ENCODE results near the gene TNFRSF8. TPM values are rescaled to one million over a fixed set of nuclear protein-coding genes. Genes with fewer than 3 reads are reported as not detected.
A peak's percentile ranks its signal among the peaks of the same experiment; 100 is the strongest.
"Not testable (repeated sequence)": the region's sequence is repeated elsewhere in the genome, so short reads cannot be mapped to it uniquely, and the experiment has no call there.

The TNFRSF8 gene
- total and polyA plus RNA-seq, 5 experiments from 2014 or later, result not detected

DNA sequence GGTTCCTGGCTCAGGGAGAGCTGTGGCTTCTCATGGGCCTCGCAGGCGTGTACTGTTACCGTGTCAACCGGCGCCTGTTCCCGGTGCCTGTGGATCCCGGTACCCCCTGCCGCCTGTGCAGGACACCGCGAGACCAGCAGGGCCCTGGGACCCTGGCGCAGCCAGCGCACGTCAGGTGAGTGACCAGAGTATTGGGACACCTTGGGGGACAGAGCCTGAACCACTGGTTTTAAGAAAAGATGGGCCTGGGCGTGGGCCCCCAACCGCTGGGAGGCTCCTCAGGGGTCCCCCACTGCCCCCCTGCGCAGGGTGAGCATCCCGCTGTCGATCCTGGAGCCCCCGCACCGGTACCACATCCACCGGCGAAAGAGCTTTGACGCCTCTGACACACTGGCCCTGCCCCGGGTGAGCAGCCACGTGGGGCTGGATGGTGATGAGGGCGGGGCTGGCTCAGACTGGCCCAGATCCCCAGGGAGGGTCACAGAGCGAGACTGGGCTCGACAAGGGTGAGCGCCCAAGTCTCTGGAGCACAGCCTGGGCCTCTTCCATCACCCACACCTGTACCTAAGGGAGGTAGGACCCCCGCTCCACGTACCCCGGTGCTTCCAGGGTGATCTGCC, 33.3 kb upstream of the TNFRSF8 start:
- Mint-ChIP-seq H3K9me3 (no peaks in the 10 kb centered on the region), H3K4me3 (no peak overlapping the region), H3K4me1 (peaks cover 0 to 5% (median 1%) of the 10 kb centered on the region in 4 donors), H3K27me3 (no peaks in the 10 kb centered on the region), H3K27ac (no peak overlapping the region), H3K36me3 (peaks cover 4 to 40% (median 11%) of the 10 kb centered on the region in 3 donors)
- DNase-seq (no peak), ATAC-seq (no peak)
- POLR2A ChIA-PET, result no interaction called here

DNA sequence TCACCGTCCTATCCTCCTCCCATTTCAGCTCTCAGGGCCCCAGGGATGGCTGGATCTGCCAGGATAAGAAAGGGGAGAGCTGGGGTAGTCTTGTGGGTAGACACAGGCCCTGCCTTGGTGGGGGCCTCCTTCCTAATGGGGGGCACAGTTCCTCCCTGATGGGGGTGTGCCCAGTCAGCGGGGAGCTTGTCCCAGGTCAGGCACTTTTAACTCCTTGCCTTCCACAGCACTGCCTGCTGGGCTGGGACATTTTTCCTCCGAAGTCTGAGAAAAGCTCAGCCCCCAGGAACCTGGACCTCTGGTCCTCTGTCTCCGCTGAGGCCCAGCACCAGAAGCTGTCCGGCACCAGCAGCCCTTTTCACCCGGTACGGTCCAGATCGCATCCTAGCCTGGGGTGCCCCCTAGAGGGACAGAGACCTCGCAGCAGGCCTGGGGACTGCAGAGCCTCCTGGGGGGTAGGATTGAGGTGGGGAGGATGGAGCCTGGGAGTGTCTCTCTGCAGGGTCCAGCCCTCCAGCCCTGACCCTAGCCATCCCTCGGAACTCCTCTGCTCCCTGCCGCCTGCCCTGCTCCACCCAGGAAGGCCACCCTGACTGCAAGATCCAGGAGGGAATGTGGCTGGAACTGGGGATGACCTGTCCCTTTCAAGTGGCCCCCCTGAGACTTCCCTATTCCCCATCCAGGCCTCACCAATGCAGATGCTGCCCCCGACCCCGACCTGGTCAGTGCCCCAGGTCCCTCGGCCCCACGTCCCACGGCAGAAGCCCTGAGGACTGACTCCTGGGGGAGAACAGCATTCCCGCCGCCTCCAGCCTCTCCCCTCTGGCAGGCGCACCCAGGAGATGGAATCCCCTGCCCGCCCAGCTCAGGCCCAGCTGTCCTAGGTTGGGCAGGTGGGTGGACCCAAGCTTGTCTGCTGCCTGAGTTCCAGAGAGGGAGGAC, 31.8 kb upstream of the TNFRSF8 start:
- peak in 4 of 10 donors; percentile 6 to 25 (median 23) for DNase-seq
- H3K4me3 Mint-ChIP-seq, result no peak overlapping the region
- ATAC-seq, result no peak

DNA sequence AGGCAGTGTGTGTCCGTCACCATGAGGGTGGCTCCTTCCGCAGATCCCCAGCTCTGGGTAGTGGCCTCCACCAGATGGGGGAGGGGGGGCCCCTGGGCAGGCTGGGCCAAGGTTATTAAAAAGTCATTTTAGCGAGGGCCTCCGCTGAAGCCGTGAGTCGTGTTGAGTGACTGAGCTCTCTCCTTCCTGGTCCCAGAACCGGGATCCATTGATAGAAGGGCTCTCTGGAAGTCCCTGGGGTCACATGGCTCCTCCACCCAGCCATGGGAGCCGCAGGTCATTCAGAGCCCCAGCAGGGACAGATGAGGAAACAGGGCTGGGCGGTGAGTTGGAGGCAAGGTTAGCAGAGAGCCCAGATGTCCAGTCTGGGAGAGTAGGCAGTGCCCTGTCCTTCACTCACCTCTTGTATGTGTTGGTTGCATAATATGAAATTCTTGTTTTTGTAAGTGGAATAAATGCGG, 30.9 kb upstream of the TNFRSF8 start:
- Mint-ChIP-seq H3K36me3 (peaks cover 4 to 21% (median 4%) of the 10 kb centered on the region in 3 donors), H3K9me3 (no peaks in the 10 kb centered on the region), H3K4me3 (no peak overlapping the region), H3K27me3 (no peaks in the 10 kb centered on the region), H3K27ac (no peak overlapping the region), H3K4me1 (no peaks in the 10 kb centered on the region)
- no peak for DNase-seq
- no peak for ATAC-seq
- POLR2A ChIA-PET, result interaction anchor here (0.6 kb wide), 1 partner anchor 60 kb away, joined by 3 read pairs; no protein-coding TSS in a partner anchor

More for the DNA sequence above, 31.8 kb upstream of the TNFRSF8 start:
- Mint-ChIP-seq H3K27me3 (no peaks in the 10 kb centered on the region), H3K27ac (no peak overlapping the region), H3K36me3 (peaks cover 4 to 30% (median 4%) of the 10 kb centered on the region in 3 donors), H3K9me3 (no peaks in the 10 kb centered on the region), H3K4me1 (peaks cover 0 to 3% (median 1%) of the 10 kb centered on the region in 4 donors)
- POLR2A ChIA-PET, result interaction anchor here (0.6 kb wide), 2 partner anchors 61 to 174 kb away, joined by 3 read pairs; no protein-coding TSS in a partner anchor

DNA sequence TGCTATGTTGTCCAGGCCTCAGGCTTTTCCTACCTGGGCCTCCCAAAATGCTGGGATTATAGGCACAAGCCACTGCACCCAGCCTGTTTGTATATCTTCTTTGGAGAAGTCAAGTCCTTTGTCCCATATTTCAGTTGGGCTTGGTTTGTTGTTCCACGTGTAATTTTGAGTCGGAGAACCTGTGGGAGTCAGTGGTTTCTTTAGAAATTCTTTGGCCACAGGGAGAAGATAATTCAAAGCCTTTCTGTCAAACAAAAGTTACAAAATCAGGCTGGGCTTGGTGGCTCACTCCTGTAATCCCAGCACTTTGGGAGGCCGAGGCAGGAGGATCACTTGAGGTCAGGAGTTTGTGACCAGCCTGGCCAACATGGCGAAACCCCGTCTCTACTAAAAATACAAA, 29.7 kb upstream of the TNFRSF8 start:
- H3K9me3 Mint-ChIP-seq, H3K27ac Mint-ChIP-seq, H3K4me1 Mint-ChIP-seq, H3K27me3 Mint-ChIP-seq, H3K4me3 Mint-ChIP-seq, H3K36me3 Mint-ChIP-seq, ATAC-seq, DNase-seq, POLR2A ChIA-PET: not testable (repeated sequence)

DNA sequence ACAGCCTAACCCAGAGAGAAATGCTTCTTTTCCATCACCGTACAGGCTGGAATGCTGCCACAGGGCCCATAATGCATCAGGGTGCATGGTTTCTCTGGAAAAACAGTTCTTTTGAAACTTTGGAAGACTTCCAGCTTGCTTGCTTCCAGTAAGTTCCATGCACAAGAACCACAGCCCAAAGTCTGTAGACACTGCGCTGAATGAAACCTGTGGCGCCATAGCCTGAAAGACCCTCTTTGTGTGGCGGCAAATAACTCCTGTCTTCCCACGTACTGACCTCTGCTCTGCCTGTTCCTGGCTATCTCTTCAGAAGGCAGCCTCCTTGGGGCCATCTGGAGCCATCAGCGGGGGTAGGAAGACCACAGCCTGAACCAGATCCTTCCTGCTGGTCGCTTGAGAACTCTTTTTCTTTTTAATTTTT, 28.7 kb upstream of the TNFRSF8 start:
- ATAC-seq (no peak), DNase-seq (no peak)
- Mint-ChIP-seq H3K27ac (peak overlapping the region in 1 of 10 donors; percentile 22), H3K36me3 (peaks cover 0 to 5% (median 0%) of the 10 kb centered on the region in 3 donors), H3K4me3 (no peak overlapping the region), H3K4me1 (no peaks in the 10 kb centered on the region), H3K9me3 (no peaks in the 10 kb centered on the region), H3K27me3 (peaks cover 0 to 2% (median 0%) of the 10 kb centered on the region in 5 donors)
- POLR2A ChIA-PET, result no interaction called here

DNA sequence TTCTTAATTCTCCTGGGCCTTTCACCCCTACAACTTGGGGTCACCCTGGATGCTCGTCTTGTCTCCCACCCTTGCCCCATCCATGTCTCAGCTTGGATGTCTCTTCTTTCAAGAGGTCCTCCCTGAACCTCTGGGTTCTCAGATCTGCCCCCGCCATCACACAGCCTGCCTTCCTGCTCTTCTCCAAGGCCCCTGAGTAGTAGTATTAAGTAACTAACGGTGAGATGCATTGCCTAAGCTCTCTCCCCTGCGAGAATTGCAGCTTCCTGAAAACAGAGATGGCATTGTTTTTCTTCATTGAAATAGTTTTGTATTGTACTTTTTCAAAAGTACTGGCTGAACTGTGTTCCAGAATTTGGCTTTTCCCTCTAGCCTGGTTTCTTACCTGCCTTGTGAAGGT, 27.8 kb upstream of the TNFRSF8 start:
- Mint-ChIP-seq H3K27me3 (peaks cover 0 to 2% (median 0%) of the 10 kb centered on the region in 5 donors), H3K27ac (peak overlapping the region in 1 of 10 donors; percentile 19), H3K4me3 (no peak overlapping the region), H3K36me3 (no peaks in the 10 kb centered on the region), H3K4me1 (no peaks in the 10 kb centered on the region), H3K9me3 (no peaks in the 10 kb centered on the region)
- POLR2A ChIA-PET, result no interaction called here
- no peak for ATAC-seq
- no peak for DNase-seq

DNA sequence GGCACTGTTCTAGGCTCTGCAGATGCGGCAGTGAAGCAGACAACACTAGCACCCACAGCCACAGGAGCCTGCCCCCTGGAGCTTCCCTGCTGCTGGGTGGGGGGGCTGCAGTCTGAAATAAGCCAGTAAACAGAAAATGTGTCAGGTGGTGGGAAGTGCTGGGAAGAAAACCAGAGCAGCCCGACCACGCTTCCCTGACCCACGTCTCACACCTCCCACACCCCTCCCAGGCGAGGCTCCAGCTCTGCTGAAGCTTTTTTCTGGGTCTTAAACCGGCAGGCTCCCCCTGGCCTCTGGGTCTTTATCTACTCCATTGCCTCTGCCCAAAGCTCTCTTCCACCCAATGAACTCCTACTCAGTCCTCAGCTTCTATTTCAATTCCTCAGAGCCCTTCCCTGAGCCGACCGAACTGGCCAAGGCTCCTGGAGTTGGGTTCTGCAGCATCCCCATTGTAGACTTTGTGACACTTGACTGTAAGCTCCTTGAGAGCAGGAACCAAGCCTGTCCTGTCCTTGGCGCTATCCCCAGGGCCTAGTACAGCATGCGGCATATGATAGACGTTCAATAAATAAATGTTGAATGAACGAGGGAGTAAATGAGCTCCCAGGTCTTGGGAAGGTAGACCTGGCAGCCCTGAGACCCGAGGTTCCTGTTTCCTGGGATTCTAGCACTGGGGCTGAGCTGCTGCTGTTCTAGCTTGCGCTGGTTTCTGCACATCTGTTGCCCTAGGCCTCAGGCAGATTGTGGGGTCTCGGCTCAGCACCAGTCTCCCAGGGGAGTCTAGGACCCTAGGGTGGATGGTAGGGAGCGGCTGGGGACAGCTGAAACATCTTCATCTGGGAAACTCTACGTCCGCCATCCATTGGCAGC, 25.4 kb upstream of the TNFRSF8 start:
- POLR2A ChIA-PET, result interaction anchor here (0.6 kb wide), 1 partner anchor 1429 kb away, joined by 3 read pairs; no protein-coding TSS in a partner anchor
- Mint-ChIP-seq H3K9me3 (no peaks in the 10 kb centered on the region), H3K36me3 (no peaks in the 10 kb centered on the region), H3K27me3 (peaks cover 0 to 2% (median 0%) of the 10 kb centered on the region in 5 donors), H3K4me3 (no peak overlapping the region), H3K4me1 (peaks cover 0 to 5% (median 0%) of the 10 kb centered on the region in 4 donors), H3K27ac (no peak overlapping the region)
- no peak for ATAC-seq
- no peak for DNase-seq

DNA sequence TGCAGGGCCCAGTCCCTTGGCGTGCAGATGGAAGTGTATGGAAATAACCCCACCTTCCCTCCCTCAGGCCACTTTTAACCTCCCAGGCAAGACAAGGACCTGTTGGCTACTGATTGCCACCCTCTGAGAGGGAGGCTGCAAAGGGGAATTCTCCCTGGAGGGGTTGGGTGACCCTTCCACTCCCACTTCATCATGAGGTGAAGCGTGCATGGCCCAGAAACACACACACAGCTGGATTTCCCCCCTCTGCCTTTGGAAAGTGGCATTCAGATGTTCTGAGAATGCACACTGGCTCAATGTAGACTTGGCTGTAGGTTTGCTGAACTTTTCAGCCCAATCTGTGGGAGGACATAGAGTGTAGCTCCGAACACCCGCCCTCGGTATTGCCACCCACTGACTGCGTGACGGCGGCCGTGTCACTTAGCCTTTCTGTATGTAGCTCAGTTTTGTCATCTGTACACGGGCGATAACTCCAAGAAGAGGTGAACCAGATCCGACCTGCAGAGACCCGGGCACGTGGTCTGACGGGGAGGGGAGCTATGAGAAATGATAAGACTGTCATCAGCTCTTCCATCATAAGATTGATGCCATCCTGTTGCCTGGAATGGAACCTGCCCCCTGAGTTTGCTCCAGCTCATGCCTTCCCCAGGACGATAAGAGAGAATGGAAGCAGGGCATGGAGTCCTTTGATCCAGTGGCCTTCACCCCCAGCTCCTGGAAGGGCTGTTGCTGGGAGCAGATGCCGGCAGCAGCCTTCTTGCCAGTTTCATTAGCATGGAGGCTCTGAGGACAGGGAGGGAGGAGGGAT, 24.5 kb upstream of the TNFRSF8 start:
- Mint-ChIP-seq H3K36me3 (no peaks in the 10 kb centered on the region), H3K9me3 (no peaks in the 10 kb centered on the region), H3K27me3 (peaks cover 0 to 2% (median 0%) of the 10 kb centered on the region in 5 donors), H3K4me1 (peaks cover 0 to 5% (median 0%) of the 10 kb centered on the region in 4 donors), H3K27ac (no peak overlapping the region), H3K4me3 (no peak overlapping the region)
- POLR2A ChIA-PET, result interaction anchor here (1.1 kb wide), 1 partner anchor 40 kb away, joined by 3 read pairs; no protein-coding TSS in a partner anchor
- DNase-seq (no peak), ATAC-seq (no peak)

DNA sequence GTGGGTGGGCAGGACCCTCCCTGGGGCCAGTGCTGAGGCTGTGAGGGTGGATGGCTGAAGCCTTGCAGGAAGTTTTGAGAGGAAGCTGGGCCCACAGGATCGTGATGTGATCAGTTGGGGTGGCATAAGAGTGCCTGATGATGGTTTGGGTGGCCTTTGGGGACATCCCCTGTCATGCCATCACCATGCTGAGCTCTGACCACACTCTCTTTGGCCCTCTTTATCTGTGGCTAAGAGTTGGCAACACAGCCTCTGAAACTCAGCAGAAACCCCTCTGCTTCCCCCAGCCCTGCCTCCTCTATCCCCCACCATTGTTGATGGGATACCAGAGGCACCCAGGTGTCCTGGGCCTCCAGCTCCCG, 24.0 kb upstream of the TNFRSF8 start:
- Mint-ChIP-seq H3K36me3 (no peaks in the 10 kb centered on the region), H3K9me3 (no peaks in the 10 kb centered on the region), H3K4me3 (no peak overlapping the region), H3K27ac (no peak overlapping the region), H3K4me1 (peaks cover 0 to 6% (median 0%) of the 10 kb centered on the region in 4 donors), H3K27me3 (peaks cover 0 to 2% (median 0%) of the 10 kb centered on the region in 5 donors)
- no peak for ATAC-seq
- POLR2A ChIA-PET, result interaction anchor here (1.1 kb wide), 1 partner anchor 40 kb away, joined by 3 read pairs; no protein-coding TSS in a partner anchor
- DNase-seq, result no peak

DNA sequence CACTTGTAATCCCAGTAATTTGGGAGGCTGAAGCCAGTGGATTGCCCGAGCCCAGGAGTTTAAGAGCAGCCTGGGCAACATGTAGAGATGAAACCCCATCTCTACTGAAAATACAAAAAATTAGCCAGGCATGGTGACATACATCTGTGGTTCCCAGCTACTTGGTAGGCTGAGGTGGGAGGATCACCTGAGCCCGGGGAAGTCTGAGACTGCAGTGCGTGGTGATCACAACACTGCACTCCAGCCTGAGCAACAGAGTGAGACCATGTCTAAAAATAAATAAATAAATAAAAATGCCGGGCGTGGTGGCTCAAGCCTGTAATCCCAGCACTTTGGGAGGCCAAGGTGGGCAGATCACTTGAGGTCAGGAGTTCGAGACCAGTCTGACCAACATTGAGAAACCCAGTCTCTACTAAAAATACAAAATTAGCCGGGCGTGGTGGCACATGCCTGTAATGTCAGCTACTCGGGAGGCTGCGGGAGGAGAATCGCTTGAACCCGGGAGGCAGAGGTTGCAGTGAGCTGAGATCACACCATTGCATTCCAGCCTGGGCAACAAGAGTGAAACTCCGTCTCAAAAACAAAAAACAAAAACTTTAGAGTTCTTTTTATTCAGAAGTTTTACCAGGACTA, 23.2 kb upstream of the TNFRSF8 start:
- ATAC-seq, H3K36me3 Mint-ChIP-seq, DNase-seq, H3K27me3 Mint-ChIP-seq, H3K4me1 Mint-ChIP-seq, H3K9me3 Mint-ChIP-seq, H3K27ac Mint-ChIP-seq: not testable (repeated sequence)
- H3K4me3 Mint-ChIP-seq, result peak overlapping the region in 1 of 10 donors; percentile 15
- POLR2A ChIA-PET, result interaction anchor here (1.1 kb wide), 1 partner anchor 39 kb away, joined by 3 read pairs; no protein-coding TSS in a partner anchor

DNA sequence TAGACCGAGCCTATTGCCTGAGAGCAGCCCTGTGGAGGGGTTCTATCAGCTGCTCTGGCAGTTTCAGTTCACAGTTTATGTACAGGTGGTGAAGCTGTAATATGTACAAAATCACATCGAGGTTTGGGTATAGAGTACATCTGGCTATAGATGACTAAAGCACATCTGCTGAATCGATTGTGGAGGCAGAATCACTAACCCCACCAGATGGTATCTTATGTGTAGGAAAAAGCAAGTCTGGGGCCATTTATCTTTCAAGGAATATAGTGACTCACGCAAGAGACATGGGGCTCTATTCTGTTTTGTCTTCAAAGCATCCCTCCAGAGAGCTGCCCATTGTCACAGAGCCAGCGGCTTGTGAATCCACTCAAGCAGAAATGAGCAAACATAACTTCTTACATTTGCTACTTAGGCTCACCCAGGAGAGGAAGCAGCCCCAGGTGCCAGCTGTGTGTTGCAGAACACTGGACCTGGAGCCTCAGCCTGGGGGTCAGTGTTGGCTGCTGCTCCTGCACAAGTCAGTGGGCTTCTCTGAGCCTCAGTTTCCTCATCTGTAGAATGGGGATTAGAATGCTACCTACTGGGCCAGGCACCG, 22.5 kb upstream of the TNFRSF8 start:
- Mint-ChIP-seq H3K27ac (no peak overlapping the region), H3K4me1 (peaks cover 0 to 7% (median 0%) of the 10 kb centered on the region in 4 donors), H3K27me3 (peaks cover 0 to 4% (median 0%) of the 10 kb centered on the region in 5 donors), H3K4me3 (peak overlapping the region in 1 of 10 donors; percentile 15), H3K9me3 (no peaks in the 10 kb centered on the region), H3K36me3 (no peaks in the 10 kb centered on the region)
- ATAC-seq, result peak in 1 of 2 donors; percentile 30
- POLR2A ChIA-PET, result no interaction called here
- no peak for DNase-seq

Data from naive thymus-derived CD8-positive, alpha-beta T cell (primary cell).